Panc1 (cell line): ENCODE measurements around the gene PRKCZ. TPM values are rescaled to one million over a fixed set of nuclear protein-coding genes. Genes with fewer than 3 reads are reported as not detected.

Experiments used
- ATAC-seq: fragments of 200-7000 bp; cut with Tn5 transposase; 2 replicates; pipeline ENCODE4 v1.9.1; 2020; ENCODE audit warnings: mild to moderate bottlenecking, moderate library complexity
- BruUV-seq: library from RNA; stranded (reverse); fragments of 400-500 nt; replicated peaks from 2 replicates; lab custom pipeline; 2021; lab: Mats Ljungman, UMichigan
- CTCF ChIA-PET: fragments of 300-600 bp; sonication (Branson Sonifier 250); formaldehyde crosslinking; loops from one replicate; lab custom pipeline; 2022; ENCODE audit warnings: antibody characterized with exemption; lab: Charles Lee
- POLR2A ChIA-PET: fragments of 300-600 bp; sonication (Branson Sonifier 250); formaldehyde crosslinking; loops from one replicate; lab custom pipeline; 2022; ENCODE audit warnings: antibody characterized with exemption; lab: Charles Lee
- DNase-seq: peaks from one replicate; pipeline ENCODE4 v3.0.0-alpha.2; 2010; ENCODE audit warnings: low read depth, low spot score
- H3K27ac ChIP-seq: 2 replicates; pipeline ENCODE4 v1.5.1; 2011; ENCODE audit warnings: mild to moderate bottlenecking, low read length, inconsistent platforms
- H3K27me3 ChIP-seq: fragments of 200-500 bp; sonication (Bioruptor generic); 2 replicates; pipeline ENCODE4 v1.6.0; 2014; ENCODE audit warnings: low read length, inconsistent platforms; ENCODE audit not compliant: control insufficient read depth, insufficient read depth
- H3K36me3 ChIP-seq: fragments of 200-500 bp; sonication (Bioruptor generic); 2 replicates; pipeline ENCODE4 v1.5.1; 2014; ENCODE audit warnings: inconsistent platforms, mild to moderate bottlenecking, low read length, moderate library complexity; ENCODE audit not compliant: control insufficient read depth, insufficient read depth
- H3K4me1 ChIP-seq: 2 replicates; pipeline ENCODE4 v1.5.1; 2011; ENCODE audit warnings: inconsistent platforms, mild to moderate bottlenecking, low read length, moderate library complexity; ENCODE audit not compliant: control insufficient read depth, insufficient read depth
- H3K4me3 ChIP-seq, 2 experiments: 2 replicates each; pipeline ENCODE4 v1.5.1; 2011 to 2012; ENCODE audit warnings: low read depth in 2 of 2, low read length in 2 of 2, mild to moderate bottlenecking in 2 of 2, inconsistent platforms in 1 of 2, moderate library complexity in 1 of 2
- H3K9me3 ChIP-seq: fragments of 200-500 bp; sonication (Bioruptor generic); 2 replicates; pipeline ENCODE4 v1.5.1; 2014; ENCODE audit warnings: low read depth, mild to moderate bottlenecking, inconsistent platforms, low read length, moderate library complexity; ENCODE audit not compliant: control insufficient read depth, insufficient read depth
- CTCF ChIP-seq: fragments of 450-650 bp; IDR thresholded peaks from 2 replicates; pipeline ENCODE4 v1.5.1; 2017; ENCODE audit warnings: mild to moderate bottlenecking
- POLR2AphosphoS5 ChIP-seq: IDR thresholded peaks from 2 replicates; pipeline ENCODE4 v1.6.1; 2012; ENCODE audit warnings: mild to moderate bottlenecking, low read depth, low read length, moderate library complexity
- REST ChIP-seq, 2 experiments: IDR thresholded peaks; 2 replicates each; pipeline ENCODE4 v1.6.1; 2011 to 2012; ENCODE audit warnings: low read depth in 2 of 2, control low read depth in 1 of 2, low read length in 1 of 2, mild to moderate bottlenecking in 1 of 2, moderate library complexity in 1 of 2; ENCODE audit not compliant: insufficient read depth in 1 of 2
- SIN3A ChIP-seq: IDR thresholded peaks from 2 replicates; pipeline ENCODE4 v1.6.1; 2012; ENCODE audit warnings: low read depth, mild to moderate bottlenecking, low read length, moderate library complexity, borderline replicate concordance; ENCODE audit not compliant: insufficient read depth
- TCF7L2 ChIP-seq: IDR thresholded peaks from 2 replicates; pipeline ENCODE4 v1.6.1; 2011; ENCODE audit warnings: mild to moderate bottlenecking, low read depth, low read length, inconsistent platforms
- in situ Hi-C: cut with HindIII; loops from 2 replicates; pipeline ENCODE4 v1.10.0; 2016; ENCODE audit warnings: low sequenced_read_pairs, low pct_unique_long_range_greater_than_20kb
- intact Hi-C: fragments of 100-400 bp; cut with micrococcal nuclease; formaldehyde crosslinking; loops from one replicate; pipeline ENCODE4 v1.10.0; 2022; ENCODE audit not compliant: unreplicated experiment
- total RNA-seq: library from RNA; stranded (reverse); gene quantifications from one replicate; pipeline ENCODE4 v1.2.1, GENCODE V29; 2021; ENCODE audit not compliant: unreplicated experiment

The PRKCZ gene
- total RNA-seq, 1 experiment from 2014 or later = 26.7 TPM

- no peaks in the 10 kb centered on the region for H3K36me3 ChIP-seq
- DNase-seq = no peak
- peaks cover 5% of the 10 kb centered on the region; the same call in 1 of the 2 replicates for H3K9me3 ChIP-seq
- TF ChIP-seq SIN3A (no peak), TCF7L2 (no peak)
- no peaks in the 10 kb centered on the region for H3K4me1 ChIP-seq
- CTCF ChIA-PET = no interaction called here
- no peak overlapping the region for H3K4me3 ChIP-seq
- no TSS peak for BruUV-seq
- no peaks in the 10 kb centered on the region for H3K27me3 ChIP-seq
- in situ Hi-C loops = no loop called here
- intact Hi-C loops = no loop called here
- POLR2A ChIA-PET = no interaction called here
- no peak for ATAC-seq
- no peak overlapping the region for H3K27ac ChIP-seq
Measured at GRCh38 chr1:2101946-2102345, 51.7 kb downstream of the PRKCZ start.

DNA sequence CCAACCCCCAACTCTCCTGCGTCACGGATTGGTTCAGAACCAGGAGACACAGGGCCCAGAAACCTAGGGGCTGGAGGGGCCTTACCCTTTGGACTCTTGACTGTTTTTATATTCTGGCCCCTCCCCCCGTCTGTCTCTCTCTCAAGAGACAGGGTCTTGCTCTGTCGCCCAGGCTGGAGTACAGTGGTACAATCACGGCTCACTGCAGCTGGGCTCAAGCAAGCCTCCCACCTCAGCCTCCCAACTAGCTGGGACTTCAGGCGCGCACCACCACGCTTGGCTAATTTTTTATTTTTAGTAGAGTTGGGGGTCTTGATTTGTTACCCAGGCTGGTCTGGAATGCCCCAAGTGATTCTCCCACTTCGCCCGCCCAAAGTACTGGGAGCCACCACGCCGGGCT lies 52.5 kb downstream of the PRKCZ start:
- Histone ChIP-seq H3K4me1 (no peaks in the 10 kb centered on the region), H3K27ac (no peak overlapping the region), H3K27me3 (no peaks in the 10 kb centered on the region), H3K9me3 (no peaks in the 10 kb centered on the region; the same call in 1 of the 2 replicates), H3K36me3 (no peaks in the 10 kb centered on the region), H3K4me3 (no peak overlapping the region)
- CTCF ChIA-PET = no interaction called here
- no peak for DNase-seq
- POLR2A ChIA-PET = no interaction called here
- no peak for TF ChIP-seq POLR2AphosphoS5
- no peak for TF ChIP-seq REST (IDR thresholded peaks at IDR 0.05; ENCODE audit: insufficient read depth in 1 of 2, low read depth in 2 of 2, low read length in 1 of 2)
- BruUV-seq = no TSS peak
- intact Hi-C loops = no loop called here
- in situ Hi-C loops = no loop called here
- no peak for ATAC-seq

- intact Hi-C loops = no loop called here
- no peaks in the 10 kb centered on the region for H3K36me3 ChIP-seq
- ChIA-PET CTCF (interaction anchor here (0.7 kb wide), 1 partner anchor 54 kb away, joined by 4 read pairs; the partner anchor contains the start of gene PRKCZ), POLR2A (no interaction called here)
- no peak for ATAC-seq
- H3K4me3 ChIP-seq = no peak overlapping the region
- DNase-seq = no peak
- no peak overlapping the region for H3K27ac ChIP-seq
- no peak for TF ChIP-seq SIN3A
- TF ChIP-seq CTCF = no peak
- TF ChIP-seq POLR2AphosphoS5 = no peak
- no TSS peak for BruUV-seq
- no peaks in the 10 kb centered on the region for H3K4me1 ChIP-seq
- in situ Hi-C loops = no loop called here
- H3K27me3 ChIP-seq = no peaks in the 10 kb centered on the region
- no peaks in the 10 kb centered on the region for H3K9me3 ChIP-seq
Measured at GRCh38 chr1:2103266-2103900, 53.2 kb downstream of the PRKCZ start.
